ENCODE results near the gene RBM6. TPM values are rescaled to one million over a fixed set of nuclear protein-coding genes. Genes with fewer than 3 reads are reported as not detected.

The RBM6 gene
- total RNA-seq, 1 experiment from 2014 or later = 43.9 TPM

DNA sequence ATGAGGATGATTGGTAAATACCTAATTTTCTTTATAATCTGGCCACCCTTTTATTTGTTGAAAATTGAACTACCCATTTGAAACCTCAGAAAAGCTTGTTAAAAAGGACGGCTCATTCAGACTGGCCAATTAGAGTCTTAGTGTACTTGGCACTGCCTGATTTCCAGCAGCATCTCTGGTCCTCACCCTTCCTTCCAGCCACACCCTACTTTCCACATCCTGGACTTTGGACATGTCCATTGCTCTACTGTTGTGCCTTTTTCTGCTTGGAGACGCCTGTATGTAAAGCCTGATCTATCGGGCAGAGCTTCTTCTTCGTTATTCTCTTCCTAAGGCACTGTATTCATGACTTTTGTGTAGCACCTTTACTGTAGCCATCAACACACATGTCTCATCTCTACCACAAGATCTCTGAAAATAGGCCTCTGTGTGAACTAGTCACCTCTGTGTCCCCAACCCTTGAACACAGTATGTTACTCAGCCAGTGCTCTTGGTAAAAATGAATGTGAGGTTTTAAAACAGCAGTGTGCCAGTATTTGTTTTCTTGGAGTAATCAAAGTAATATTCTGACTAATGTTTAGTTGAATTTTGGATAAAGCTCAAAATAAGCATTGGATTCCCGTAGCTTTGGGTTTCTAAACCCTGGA, 155.5 kb downstream of the RBM6 start:
- peak; percentile 22 for DNase-seq (ENCODE audit: low read depth)

DNA sequence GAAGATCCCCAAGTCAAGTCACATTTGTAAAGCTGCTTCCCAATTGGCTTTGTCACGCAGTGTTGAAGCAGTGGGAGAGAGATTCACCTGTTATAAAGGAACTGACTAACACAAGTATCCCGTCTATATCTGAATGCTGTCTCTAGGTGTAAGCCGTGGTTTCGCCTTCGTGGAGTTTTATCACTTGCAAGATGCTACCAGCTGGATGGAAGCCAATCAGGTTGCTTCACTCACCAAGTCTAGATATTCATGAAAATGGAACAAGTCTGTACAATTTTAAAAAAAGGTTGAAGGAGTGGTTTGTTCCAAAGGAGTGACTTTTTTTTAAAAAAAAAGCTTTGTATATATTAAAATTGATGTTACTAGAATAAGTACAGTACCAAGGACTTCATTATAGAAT, 160.4 kb downstream of the RBM6 start:
- DNase-seq (ENCODE audit: low read depth) = no peak

DNA sequence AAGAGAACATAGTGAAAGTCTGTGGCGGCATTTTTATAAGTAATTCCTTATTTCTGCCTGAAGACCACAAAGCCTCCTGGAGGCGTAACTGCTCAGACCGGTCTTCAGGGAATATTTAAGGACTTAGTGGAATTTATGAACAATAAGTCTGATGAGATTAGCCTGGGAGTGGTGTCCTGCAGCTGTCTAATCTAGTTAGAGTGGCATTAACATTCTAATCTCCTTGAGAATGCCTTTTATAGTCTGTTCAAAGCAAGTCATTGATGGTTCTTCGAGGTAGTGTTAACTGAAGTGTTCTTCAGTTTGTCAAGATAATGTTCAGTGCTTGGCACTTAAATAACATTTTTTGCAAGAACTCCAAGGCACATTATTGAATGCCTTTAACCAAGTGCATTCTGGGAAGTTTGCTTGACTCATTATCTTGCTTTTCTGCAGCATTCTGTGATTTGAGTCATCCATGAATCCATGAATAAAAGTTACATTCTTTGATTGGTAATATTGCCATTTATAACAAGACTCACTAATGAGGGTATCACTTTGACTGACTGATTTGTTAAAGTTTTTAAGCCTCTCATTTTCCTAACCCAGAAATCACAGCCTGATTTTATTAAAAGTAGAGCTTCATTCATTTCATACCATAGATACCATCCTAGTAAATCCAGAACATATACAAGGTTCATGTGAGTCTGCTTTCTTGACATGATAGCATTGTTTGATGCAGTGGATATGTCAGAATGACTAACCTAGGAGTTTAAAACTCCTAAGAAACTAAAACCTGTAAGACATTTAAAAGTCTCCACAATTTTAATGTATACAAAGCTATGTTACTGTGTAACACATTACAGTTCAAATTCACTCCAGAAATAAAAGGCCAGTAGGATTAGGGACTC, 161.3 kb downstream of the RBM6 start:
- DNase-seq (ENCODE audit: low read depth) = peak; percentile 37

DNA sequence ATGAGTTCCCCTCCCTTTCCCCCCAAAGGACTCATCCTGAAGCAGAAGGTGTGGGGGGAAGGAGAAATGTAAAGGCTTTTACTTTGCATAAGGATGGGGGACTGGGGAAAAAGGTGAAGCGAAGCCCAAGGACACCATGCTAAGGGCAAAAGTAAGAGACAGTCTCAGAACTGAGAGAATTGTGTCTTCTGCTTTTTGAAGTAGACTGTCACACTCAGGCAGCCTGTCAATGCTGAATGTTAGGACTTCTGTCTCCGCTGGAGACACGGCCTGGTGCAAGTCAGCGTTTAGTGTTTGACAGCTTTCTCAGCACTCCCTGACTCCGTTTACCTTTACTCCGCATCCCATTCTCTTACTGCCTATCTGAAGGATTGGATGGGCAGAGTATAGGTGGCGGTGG, 162.6 kb downstream of the RBM6 start:
- DNase-seq (ENCODE audit: low read depth) = no peak

DNA sequence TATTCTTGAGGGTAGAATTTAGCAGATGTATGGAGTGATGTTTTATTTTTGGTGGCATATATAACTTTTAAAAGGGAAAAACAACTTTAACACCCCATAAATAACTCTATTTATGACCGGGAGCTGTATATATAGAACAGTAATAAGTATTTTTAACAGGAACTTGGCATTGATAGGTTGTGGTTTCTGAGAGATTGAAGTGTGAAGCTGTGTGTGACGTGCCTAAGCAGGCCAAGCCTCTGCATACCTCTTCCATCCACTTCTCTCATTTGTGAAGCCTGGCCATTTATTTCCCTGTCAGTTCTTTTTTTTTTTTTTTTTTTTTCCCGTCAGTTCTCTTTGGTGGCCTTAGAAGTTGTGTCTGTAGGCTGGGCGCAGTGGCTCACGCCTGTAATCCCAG, 171.8 kb downstream of the RBM6 start:
- DNase-seq (ENCODE audit: low read depth) = no peak

DNA sequence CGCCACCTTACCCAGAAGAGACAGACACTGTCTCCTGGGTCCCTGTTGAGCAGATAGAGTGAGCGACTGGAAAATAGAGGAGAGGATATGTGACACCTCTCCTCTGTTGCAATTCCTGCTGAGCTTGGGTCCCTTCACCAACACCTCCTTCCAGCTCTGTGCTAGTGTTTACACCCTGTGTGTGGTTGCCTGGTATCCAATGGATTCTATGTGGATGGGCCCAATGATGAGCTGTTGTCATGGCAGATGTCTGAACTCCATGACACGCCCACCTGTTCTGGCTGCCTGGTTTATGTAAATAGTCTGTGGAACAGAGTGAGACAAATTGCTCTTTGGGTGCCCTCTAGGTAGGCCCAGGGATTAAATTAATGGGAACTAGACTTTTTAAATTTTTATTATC, 172.5 kb downstream of the RBM6 start:
- DNase-seq (ENCODE audit: low read depth) = peak; percentile 45

DNA sequence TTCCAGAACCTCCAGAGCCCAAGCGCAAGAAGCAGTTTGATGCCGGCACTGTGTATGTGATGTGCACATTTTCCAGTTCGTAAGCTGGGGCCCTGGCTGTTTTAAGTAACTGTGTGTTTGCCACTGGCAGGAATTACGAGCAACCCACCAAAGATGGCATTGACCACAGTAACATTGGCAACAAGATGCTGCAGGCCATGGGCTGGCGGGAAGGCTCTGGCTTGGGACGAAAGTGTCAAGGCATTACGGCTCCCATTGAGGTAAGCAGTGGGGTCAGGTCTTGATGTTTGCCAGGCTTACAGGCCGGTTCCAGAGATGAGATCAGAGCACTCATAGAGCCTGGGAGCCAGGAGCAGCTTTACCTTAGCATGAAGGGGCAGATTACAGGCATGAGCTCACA, 177.2 kb downstream of the RBM6 start:
- DNase-seq (ENCODE audit: low read depth) = no peak

DNA sequence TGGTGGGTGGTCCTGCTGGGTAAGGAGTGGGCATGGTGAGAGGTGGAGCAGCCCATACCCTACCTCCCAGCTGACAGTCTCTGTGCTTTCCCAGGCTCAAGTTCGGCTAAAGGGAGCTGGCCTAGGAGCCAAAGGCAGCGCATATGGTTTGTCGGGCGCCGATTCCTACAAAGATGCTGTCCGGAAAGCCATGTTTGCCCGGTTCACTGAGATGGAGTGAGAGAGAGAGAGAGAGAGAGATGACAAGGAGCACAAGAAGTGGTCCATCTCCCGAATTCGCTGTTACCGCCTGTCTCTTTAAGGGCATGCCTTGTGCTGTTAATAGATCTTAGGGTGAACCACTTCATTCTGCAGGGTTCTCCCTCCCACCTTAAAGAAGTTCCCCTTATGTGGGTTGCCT, 178.3 kb downstream of the RBM6 start:
- no peak for DNase-seq (ENCODE audit: low read depth)

DNA sequence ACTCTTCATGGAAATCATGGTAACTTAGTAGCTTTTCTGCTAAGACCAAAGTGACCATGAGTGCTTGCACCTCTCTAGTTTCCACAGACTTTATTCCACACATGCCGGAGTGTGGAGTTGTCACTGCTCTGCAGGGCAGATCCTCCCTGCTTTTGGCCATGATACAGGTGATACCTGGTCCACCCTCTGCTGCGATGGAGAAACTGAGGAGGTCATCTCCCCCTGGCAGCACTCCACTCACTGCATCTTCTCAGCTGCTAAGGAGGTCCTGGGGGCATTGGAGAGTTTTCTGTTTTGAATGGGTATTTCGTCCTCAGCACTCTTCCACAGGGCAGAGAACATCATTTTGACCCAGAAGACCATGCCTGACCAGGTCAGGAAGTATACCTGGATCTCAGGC, 179.8 kb downstream of the RBM6 start:
- no peak for DNase-seq (ENCODE audit: low read depth)

DNA sequence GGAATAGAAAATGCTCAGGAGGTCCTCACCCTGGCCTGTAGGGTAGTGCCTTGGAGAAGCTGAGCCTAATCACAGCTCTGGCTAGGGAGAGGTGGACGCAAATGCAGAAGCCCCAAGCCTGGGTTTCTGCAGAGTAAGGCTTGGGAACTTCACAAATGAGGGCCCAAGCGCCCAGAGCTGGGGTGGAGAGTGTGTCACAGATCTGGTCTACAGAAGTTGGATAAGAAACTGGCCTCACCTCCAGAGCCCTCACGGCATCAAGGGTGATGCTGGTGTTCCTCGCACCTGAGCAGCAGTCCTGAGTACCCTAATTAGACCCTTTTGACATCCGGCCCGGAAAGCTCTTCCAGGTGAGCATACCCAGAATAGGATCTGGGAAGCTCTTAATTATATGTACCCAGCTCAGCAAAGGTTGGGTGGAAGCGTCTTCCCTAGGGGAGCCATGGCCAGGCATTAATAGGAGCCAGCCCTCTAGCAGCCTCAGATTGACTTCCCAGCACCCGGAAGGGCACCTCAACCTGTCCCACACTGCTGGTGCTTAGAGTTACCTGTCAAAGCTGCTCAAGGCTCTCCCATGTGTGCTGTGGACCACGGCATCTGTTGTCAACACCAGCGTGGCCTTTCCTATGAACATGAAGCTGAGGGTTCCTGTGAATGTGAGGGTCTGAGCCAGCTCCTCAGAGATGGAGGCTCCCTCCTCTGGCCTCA, 180.6 kb downstream of the RBM6 start:
- DNase-seq (ENCODE audit: low read depth) = no peak

DNA sequence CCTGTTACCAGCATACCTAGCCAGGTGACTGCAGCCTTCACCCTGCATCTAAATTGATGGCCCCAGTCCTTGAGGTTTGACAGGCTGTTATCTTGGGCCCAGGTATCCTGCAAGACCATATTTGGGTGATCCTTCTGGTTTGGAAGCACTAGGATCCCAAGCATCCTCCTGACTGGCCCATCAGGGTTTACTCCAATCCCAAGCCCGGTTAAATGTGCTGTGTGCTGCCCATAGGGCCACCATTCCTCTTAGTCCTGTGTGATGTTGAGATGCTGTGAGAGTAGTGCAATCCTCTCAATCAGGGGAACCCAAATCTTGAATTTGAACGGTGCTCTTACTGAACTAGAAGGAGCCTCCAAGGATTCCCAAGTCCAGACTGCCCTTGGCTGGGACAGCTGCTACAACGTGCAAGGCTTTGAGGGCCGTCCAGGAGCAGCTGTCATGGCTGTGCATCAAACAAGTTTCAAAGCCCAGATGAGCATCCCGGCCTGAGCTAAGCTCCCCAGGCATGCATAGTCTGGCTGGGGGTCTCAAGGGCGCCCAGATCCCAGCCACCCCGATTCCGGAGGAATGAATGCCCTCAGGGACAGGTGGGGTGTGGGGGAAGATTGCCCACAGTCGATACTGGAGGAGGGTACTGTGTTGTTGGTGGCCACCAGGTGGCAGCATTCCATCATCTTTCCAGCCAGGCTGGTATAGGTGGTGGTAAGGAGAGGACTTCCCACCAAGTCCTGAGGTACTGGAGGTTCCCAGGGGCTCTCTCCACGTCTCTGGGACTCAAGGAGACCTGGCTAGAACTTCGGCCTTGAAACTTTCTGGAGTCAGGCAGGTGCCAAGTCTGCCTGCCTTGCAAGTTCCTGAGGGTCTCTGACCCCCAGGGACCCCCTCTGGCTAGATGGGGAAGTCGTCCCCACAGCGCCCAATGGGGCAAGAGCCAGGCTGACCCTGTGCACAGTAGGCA, 181.4 kb downstream of the RBM6 start:
- DNase-seq (ENCODE audit: low read depth) = peak; percentile 69

DNA sequence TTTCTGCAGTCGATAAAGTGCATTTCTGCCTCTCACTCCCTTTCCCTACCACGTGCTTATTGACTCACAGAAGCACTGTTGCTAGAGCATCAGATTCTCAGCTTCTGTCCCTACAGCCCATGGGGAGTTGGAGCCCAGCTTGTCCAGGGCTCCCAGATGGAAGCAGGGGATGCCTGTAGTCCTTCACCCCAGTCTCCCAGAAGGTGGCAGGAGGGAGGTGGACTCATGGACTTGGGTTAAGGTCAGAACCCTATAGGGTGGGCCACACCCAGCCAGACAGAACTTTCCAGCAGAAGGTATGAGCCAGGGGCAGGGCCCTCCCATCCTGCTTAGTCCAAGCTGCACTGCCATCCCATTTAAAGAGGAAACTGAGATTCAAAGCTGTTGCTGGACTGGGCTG, 182.1 kb downstream of the RBM6 start:
- no peak for DNase-seq (ENCODE audit: low read depth)

DNA sequence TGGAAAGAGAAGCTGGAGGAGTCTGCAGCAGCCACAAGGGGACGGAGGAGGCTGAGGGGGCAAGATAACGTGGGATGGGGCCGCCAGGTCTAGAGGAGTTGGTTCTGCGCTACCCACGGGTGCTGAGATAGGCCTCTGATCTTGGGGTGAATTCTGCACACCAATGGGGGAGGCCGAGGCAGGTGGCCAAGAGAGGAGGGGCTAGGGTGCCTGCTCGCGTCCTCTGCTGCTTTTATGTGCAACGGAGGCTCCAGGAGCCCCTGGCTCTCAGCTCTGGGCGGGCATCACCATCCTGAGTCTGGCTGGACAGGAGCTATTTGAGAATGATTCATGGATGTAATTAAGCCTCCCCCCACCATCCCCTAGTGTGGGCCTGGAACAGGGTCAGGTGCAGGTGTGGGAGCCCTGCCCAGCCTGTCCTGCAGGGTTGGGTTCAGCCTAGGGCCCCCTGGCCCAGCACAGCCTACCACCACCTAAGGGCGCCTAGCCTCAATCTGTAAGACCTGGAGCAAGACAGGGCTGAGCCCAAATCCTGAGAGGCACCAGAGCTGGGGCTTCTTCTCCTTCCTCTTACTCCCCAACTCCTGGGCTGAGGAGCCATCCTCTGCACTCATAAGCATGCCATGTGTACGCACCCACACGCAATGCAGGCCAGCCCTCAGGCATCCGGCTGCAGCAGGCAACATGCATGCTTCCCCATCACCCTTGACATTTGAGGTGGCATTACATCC, 182.9 kb downstream of the RBM6 start:
- no peak for DNase-seq (ENCODE audit: low read depth)

DNA sequence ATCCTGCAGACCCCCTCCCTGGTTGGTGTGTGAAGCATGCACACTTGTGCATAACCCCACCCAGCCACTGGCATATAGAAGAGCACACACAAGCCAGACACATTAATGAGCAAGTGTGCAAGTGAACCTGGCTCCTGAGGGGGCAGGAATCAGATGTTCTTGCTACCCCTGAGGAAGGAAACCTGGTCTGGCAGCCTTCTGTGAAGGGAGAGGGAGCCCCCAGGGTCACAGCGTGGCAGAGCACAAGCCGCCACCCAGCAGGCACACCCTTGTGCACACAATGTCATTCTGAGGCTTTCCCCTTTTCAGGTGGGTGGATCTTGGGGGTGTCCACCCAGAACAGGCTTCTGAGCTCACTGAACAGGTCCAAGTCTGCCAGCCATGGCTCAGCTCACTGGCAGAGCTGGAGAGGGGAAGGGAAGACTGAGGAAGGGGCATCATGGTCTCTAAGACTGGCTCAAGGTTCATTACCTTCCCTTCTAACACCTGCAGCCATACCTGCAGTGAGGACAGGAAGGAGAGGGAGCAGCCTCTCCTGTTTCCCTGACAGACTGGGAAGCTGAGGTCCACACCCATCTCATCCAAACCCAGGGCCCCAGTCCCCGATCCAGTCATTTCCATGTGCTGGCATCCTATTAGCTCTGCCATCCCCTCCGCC, 183.6 kb downstream of the RBM6 start:
- no peak for DNase-seq (ENCODE audit: low read depth)

DNA sequence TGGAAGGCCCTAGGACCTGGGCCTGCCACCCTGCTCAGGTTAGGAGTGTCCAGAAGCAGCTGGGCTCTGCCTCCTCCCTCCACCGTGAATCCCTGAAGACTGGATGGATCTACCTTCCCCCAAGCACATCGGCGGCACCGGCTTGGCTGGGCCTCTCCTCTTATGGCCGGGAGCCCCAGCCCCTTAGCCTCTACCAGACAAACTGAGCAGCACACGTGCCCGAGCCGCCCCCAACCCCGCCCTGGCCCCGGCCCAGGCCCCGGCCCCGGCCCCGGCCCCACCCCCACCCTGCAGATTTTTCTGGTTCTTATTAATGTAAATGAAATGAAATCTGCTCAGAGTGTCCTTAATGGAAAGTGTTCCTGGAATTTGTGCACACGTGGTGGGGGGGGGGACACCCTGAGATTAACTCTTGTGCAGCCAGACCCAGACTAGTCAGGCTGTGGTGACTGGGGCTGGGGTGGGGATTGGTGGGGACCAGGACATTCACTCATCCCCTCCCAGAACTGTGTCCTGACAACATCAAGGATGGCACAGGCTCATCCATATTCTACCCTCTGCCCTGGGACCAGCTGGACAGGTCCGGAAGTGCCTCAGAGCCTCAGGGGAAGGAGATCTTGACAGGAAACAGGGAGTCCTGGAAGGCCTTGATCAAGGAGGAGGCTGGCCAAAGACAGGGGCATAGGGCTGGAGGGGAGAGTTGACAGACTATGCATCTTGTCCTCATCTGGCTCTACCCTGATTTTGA, 184.3 kb downstream of the RBM6 start:
- DNase-seq (ENCODE audit: low read depth) = no peak

DNA sequence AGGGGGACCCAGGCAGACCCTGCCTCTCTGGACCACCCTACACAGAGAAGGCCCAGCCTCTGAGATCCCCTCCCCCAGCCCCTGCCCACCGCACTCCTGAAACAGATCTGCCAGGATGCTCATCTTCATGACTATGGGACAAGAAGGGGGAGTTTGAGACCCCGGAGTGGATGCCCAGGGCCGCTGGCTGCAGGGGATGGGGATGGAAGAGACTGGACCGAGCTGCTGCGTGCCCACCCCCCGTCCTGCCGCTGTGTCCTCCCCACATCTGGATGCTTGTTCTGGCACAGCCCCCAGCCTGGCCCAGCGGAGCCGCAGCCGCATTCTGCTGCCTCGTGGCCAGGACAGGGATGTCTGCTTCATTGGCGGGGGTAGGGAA, 184.8 kb downstream of the RBM6 start:
- DNase-seq (ENCODE audit: low read depth) = no peak

DNA sequence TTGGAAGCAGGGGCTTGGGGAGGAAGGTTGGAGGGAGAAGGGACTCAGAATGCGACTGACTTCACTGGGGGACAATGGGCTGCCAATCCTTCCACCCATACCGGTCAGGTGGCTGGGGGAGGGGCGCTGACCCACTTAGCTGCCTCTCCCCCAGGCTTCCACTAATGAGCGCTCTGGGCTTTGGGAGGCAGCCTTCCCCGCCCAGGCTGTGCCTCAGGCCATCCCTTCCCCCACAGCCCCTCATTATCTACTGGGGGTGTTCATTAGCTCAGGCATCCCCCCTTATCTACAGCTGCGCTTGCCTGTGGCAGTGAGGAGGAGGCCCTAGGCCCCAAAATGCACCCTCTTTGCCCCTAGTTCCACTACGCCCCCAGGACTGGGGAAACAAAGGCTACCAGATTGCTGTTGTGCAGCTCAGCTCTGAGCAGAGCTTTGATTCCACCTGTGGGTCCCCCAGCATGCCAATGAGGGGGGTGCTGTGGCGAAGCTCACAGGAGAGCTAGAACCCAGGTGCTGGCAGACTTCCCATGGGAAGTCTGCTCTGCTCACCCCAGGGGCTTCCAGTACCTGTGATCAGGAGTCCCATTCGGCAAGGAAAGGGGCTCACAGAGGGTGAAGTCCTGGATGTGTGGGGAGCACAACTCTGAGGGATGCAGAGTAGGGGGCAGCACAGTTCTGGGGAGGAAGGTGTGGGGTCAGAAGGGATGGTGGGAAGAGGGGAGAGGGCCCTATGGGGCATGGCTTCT, 185.8 kb downstream of the RBM6 start:
- DNase-seq (ENCODE audit: low read depth) = no peak

DNA sequence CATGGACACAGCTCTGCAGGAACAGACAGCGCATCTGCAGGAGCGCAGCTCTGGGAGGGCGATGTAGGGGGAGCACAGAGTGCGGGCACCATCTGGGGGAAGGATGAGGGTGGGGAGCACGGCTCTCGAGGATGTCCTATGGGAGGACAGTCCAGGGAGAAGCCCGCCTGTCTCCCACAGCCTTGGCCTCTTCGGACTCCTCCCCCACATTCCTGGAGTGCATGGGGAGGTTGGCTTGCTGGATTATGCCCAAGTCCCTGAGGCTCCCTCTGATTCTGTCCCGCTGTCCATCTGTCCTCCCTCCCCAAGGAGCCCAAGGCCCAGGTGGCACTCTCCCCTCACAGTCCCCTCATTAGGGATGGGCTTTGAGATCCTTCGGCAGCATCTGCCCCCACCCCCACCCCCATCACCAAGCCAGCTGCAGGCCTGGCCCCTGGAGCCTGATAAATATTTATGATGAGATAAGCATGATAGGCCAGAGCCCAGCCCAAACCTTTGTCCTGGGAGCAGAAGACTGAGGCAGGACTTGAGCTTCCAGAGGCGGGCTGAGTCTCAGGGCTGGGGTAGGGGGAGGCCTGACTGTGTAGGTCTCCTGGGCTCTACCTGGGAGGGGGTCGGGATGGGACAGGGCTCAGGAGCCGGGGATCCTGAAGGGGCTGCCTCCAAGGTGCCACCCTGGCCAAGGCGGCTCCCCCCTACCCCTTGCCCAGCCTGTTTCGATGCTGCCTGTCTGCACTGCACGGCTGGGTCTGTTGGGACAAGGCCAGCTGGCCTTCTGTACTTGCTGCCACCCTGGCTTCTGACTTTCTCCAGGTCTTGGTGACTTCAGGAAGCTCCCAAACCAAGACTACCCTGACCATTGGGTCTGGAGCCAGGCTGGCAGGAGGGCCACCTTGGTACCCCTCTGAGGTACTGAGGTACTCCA, 186.6 kb downstream of the RBM6 start:
- DNase-seq (ENCODE audit: low read depth) = no peak

All from LHCN-M2 (cell line).